Measurements from ENCODE around the gene FAM135A.
"Not testable (repeated sequence)": the region's sequence is repeated elsewhere in the genome, so short reads cannot be mapped to it uniquely, and the experiment has no call there.

The FAM135A gene

GRCh38 chr6:70530023-70530422 is 116.7 kb downstream of the FAM135A start:
- Histone ChIP-seq H3K27ac (ENCODE audit: insufficient read depth, low read length, poor library complexity, severe bottlenecking) (no peak overlapping the region), H3K9me3 (ENCODE audit: control insufficient read depth, low read length) (no peaks in the 10 kb centered on the region), H3K4me3 (ENCODE audit: insufficient read depth, low read depth, low read length, poor library complexity, severe bottlenecking) (no peak overlapping the region), H3K27me3 (replicated peaks; ENCODE audit: control insufficient read depth, insufficient read depth, low read length, poor library complexity, severe bottlenecking) (no peaks in the 10 kb centered on the region), H3K4me1 (ENCODE audit: control insufficient read depth, insufficient read depth, low read length, poor library complexity, severe bottlenecking) (no peaks in the 10 kb centered on the region), H3K36me3 (ENCODE audit: control insufficient read depth, insufficient read depth, low read length) (no peaks in the 10 kb centered on the region)
- no peak for DNase-seq

DNA sequence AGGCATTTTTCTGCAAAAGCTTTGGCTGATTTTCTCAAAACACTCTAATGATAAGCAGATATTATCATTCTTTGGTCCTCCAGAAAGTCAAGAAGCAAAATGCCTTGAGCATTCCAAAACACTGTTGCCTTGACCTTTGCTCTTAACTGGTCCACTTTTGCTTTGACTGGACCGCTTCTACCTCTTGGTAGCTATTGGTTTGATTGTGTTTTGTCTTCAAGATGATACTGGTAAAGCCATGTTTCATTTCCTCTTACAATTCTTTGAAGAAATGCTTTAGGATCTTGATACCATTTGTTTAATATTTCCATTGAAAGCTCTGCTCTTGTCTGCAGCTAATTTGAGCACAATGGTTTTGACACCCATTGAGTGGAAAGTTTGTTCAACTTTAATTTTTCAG is 117.8 kb downstream of the FAM135A start:
- Histone ChIP-seq H3K36me3 (ENCODE audit: control insufficient read depth, insufficient read depth, low read length) (no peaks in the 10 kb centered on the region), H3K4me1 (ENCODE audit: control insufficient read depth, insufficient read depth, low read length, poor library complexity, severe bottlenecking) (no peaks in the 10 kb centered on the region), H3K27ac (ENCODE audit: insufficient read depth, low read length, poor library complexity, severe bottlenecking) (no peak overlapping the region), H3K4me3 (ENCODE audit: insufficient read depth, low read depth, low read length, poor library complexity, severe bottlenecking) (no peak overlapping the region), H3K9me3 (ENCODE audit: control insufficient read depth, low read length) (no peaks in the 10 kb centered on the region), H3K27me3 (replicated peaks; ENCODE audit: control insufficient read depth, insufficient read depth, low read length, poor library complexity, severe bottlenecking) (no peaks in the 10 kb centered on the region)
- DNase-seq = no peak

GRCh38 chr6:70537266-70537665 is 124.0 kb downstream of the FAM135A start:
- H3K4me3 ChIP-seq (ENCODE audit: insufficient read depth, low read depth, low read length, poor library complexity, severe bottlenecking) = no peak overlapping the region
- H3K27me3 ChIP-seq (replicated peaks; ENCODE audit: control insufficient read depth, insufficient read depth, low read length, poor library complexity, severe bottlenecking) = no peaks in the 10 kb centered on the region
- no peak for DNase-seq
- H3K27ac ChIP-seq (ENCODE audit: insufficient read depth, low read length, poor library complexity, severe bottlenecking) = no peak overlapping the region
- H3K9me3 ChIP-seq (ENCODE audit: control insufficient read depth, low read length) = no peaks in the 10 kb centered on the region
- H3K36me3 ChIP-seq (ENCODE audit: control insufficient read depth, insufficient read depth, low read length) = no peaks in the 10 kb centered on the region
- H3K4me1 ChIP-seq (ENCODE audit: control insufficient read depth, insufficient read depth, low read length, poor library complexity, severe bottlenecking) = no peaks in the 10 kb centered on the region

DNA sequence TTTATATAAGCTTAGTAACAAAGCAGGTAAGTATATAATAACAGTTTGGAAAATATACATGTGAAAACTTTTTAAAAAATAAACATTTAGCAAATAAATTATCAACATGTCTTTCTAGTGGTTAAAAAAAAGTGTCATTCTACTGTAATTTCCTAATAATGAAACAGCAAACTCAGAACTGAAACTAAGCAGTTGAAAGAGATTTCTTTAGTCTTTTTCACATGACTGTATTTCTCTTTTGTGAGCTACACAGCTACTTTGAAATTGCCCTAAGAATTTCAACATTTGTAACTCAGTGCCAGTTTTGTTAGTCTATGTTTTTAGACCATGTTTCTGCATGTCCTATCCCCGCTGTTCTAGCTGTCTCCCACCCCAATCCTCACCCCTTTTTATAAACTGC is 125.1 kb downstream of the FAM135A start:
- Histone ChIP-seq H3K27ac (ENCODE audit: insufficient read depth, low read length, poor library complexity, severe bottlenecking) (no peak overlapping the region), H3K4me3 (ENCODE audit: insufficient read depth, low read depth, low read length, poor library complexity, severe bottlenecking) (no peak overlapping the region), H3K27me3 (replicated peaks; ENCODE audit: control insufficient read depth, insufficient read depth, low read length, poor library complexity, severe bottlenecking) (no peaks in the 10 kb centered on the region), H3K9me3 (ENCODE audit: control insufficient read depth, low read length) (no peaks in the 10 kb centered on the region), H3K4me1 (ENCODE audit: control insufficient read depth, insufficient read depth, low read length, poor library complexity, severe bottlenecking) (no peaks in the 10 kb centered on the region), H3K36me3 (ENCODE audit: control insufficient read depth, insufficient read depth, low read length) (no peaks in the 10 kb centered on the region)
- DNase-seq = no peak

DNA sequence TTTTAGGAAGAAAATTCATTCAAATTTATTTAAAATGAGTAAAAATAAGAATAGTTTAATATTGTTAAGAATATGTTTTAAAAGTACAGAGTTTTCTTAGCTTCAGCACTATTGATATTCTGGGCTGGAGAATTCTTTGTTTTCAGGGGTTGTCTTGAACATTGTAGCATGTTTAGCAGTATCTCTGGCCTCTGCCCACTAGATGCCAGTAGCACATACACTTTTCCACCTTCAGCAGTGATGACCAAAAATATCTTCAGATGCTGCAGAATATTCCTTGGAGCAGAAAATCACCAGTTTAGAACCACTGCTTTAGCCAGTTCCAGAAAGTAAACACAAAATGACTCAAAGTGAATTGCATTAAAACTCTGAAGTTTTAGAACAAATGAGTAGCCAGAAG is 134.0 kb downstream of the FAM135A start:
- H3K4me1 ChIP-seq (ENCODE audit: control insufficient read depth, insufficient read depth, low read length, poor library complexity, severe bottlenecking) = no peaks in the 10 kb centered on the region
- H3K27ac ChIP-seq (ENCODE audit: insufficient read depth, low read length, poor library complexity, severe bottlenecking) = no peak overlapping the region
- no peaks in the 10 kb centered on the region for H3K27me3 ChIP-seq (replicated peaks; ENCODE audit: control insufficient read depth, insufficient read depth, low read length, poor library complexity, severe bottlenecking)
- H3K4me3 ChIP-seq (ENCODE audit: insufficient read depth, low read depth, low read length, poor library complexity, severe bottlenecking) = no peak overlapping the region
- H3K9me3 ChIP-seq (ENCODE audit: control insufficient read depth, low read length) = no peaks in the 10 kb centered on the region
- H3K36me3 ChIP-seq (ENCODE audit: control insufficient read depth, insufficient read depth, low read length) = no peaks in the 10 kb centered on the region
- no peak for DNase-seq

DNA sequence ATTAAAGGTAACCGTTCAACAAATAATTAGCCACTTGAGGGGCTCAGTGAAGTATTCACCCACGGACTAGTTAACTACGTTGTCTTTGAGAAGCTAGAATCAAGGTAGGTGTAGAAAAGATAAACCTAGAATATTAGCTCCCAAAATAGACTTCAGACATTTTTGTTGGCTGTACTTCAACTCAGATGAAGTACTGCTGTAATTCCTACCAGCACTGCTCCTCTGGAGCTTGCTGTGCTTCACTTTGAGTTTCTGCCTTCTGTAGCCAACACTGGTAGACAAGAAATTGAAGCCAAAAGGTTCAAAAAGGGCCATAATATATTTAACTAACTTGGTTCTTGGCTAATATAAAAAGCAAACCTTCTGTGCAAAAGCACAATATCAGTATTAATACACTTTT is 134.6 kb downstream of the FAM135A start:
- no peaks in the 10 kb centered on the region for H3K36me3 ChIP-seq (ENCODE audit: control insufficient read depth, insufficient read depth, low read length)
- no peak overlapping the region for H3K27ac ChIP-seq (ENCODE audit: insufficient read depth, low read length, poor library complexity, severe bottlenecking)
- no peaks in the 10 kb centered on the region for H3K27me3 ChIP-seq (replicated peaks; ENCODE audit: control insufficient read depth, insufficient read depth, low read length, poor library complexity, severe bottlenecking)

GRCh38 chr6:70549327-70549726 is 136.0 kb downstream of the FAM135A start:
- no peaks in the 10 kb centered on the region for H3K36me3 ChIP-seq (ENCODE audit: control insufficient read depth, insufficient read depth, low read length)
- no peak for DNase-seq
- H3K4me3 ChIP-seq (ENCODE audit: insufficient read depth, low read depth, low read length, poor library complexity, severe bottlenecking) = no peak overlapping the region
- H3K27ac ChIP-seq (ENCODE audit: insufficient read depth, low read length, poor library complexity, severe bottlenecking) = no peak overlapping the region
- H3K4me1 ChIP-seq (ENCODE audit: control insufficient read depth, insufficient read depth, low read length, poor library complexity, severe bottlenecking) = no peaks in the 10 kb centered on the region
- H3K9me3 ChIP-seq (ENCODE audit: control insufficient read depth, low read length) = no peaks in the 10 kb centered on the region
- no peaks in the 10 kb centered on the region for H3K27me3 ChIP-seq (replicated peaks; ENCODE audit: control insufficient read depth, insufficient read depth, low read length, poor library complexity, severe bottlenecking)

More for the DNA sequence above, 134.6 kb downstream of the FAM135A start:
- H3K4me1 ChIP-seq (ENCODE audit: control insufficient read depth, insufficient read depth, low read length, poor library complexity, severe bottlenecking) = no peaks in the 10 kb centered on the region
- no peaks in the 10 kb centered on the region for H3K9me3 ChIP-seq (ENCODE audit: control insufficient read depth, low read length)
- DNase-seq = no peak
- no peak overlapping the region for H3K4me3 ChIP-seq (ENCODE audit: insufficient read depth, low read depth, low read length, poor library complexity, severe bottlenecking)

- H3K36me3 ChIP-seq (ENCODE audit: control insufficient read depth, insufficient read depth, low read length) = no peaks in the 10 kb centered on the region
- H3K27me3 ChIP-seq (replicated peaks; ENCODE audit: control insufficient read depth, insufficient read depth, low read length, poor library complexity, severe bottlenecking) = no peaks in the 10 kb centered on the region
- no peak for DNase-seq
- H3K9me3 ChIP-seq (ENCODE audit: control insufficient read depth, low read length) = no peaks in the 10 kb centered on the region
- no peak overlapping the region for H3K4me3 ChIP-seq (ENCODE audit: insufficient read depth, low read depth, low read length, poor library complexity, severe bottlenecking)
- no peaks in the 10 kb centered on the region for H3K4me1 ChIP-seq (ENCODE audit: control insufficient read depth, insufficient read depth, low read length, poor library complexity, severe bottlenecking)
- no peak overlapping the region for H3K27ac ChIP-seq (ENCODE audit: insufficient read depth, low read length, poor library complexity, severe bottlenecking)
These were observed 138.3 kb downstream of the FAM135A start for GRCh38 chr6:70551566-70551965.

DNA sequence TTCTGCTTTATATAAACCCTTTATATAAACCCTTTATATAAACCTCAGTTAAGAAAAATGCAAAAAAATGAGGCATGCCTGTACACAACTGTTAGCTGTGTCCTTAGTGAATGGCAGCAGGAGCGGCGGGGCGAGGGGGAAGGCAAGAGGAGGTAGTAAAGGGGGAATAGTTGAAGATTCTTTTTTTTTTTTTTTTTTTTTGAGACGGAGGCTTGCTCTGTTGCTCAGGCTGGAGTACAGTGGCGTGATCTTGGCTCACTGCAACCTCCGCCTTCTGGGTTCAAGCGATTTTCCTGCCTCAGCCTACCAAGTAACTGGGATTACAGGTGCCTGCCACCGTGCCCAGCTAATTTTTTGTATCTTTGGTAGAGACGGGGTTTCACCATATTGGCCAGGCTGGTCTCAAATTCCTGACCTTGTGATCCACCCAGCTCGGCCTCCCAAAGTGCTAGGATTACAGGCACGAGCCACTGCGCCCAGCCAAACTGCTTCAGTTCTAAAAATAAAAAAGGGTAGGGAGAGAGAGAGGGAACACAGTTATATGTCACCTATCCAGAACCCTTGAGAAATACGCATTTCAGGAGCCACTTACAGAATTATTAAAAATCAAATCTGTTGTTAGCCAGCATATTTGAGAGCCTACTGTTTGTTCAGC is 139.1 kb downstream of the FAM135A start:
- not testable (repeated sequence) for H3K27ac ChIP-seq (ENCODE audit: insufficient read depth, low read length, poor library complexity, severe bottlenecking); DNase-seq; H3K27me3 ChIP-seq (replicated peaks; ENCODE audit: control insufficient read depth, insufficient read depth, low read length, poor library complexity, severe bottlenecking); H3K9me3 ChIP-seq (ENCODE audit: control insufficient read depth, low read length); H3K4me1 ChIP-seq (ENCODE audit: control insufficient read depth, insufficient read depth, low read length, poor library complexity, severe bottlenecking); H3K4me3 ChIP-seq (ENCODE audit: insufficient read depth, low read depth, low read length, poor library complexity, severe bottlenecking); H3K36me3 ChIP-seq (ENCODE audit: control insufficient read depth, insufficient read depth, low read length)

- DNase-seq = no peak
- Histone ChIP-seq H3K4me3 (ENCODE audit: insufficient read depth, low read depth, low read length, poor library complexity, severe bottlenecking) (no peak overlapping the region), H3K27me3 (replicated peaks; ENCODE audit: control insufficient read depth, insufficient read depth, low read length, poor library complexity, severe bottlenecking) (no peaks in the 10 kb centered on the region), H3K27ac (ENCODE audit: insufficient read depth, low read length, poor library complexity, severe bottlenecking) (no peak overlapping the region), H3K9me3 (ENCODE audit: control insufficient read depth, low read length) (no peaks in the 10 kb centered on the region), H3K4me1 (ENCODE audit: control insufficient read depth, insufficient read depth, low read length, poor library complexity, severe bottlenecking) (no peaks in the 10 kb centered on the region), H3K36me3 (ENCODE audit: control insufficient read depth, insufficient read depth, low read length) (no peaks in the 10 kb centered on the region)
These were observed 139.7 kb downstream of the FAM135A start for GRCh38 chr6:70552974-70553373.

Measured in effector memory CD4-positive, alpha-beta T cell (primary cell).